Stimulated activated CD8-positive, alpha-beta memory T cell treated with anti-CD3 and anti-CD28 coated beads, Interleukin-2, amount 100 ng/mL, for 1 hour (primary cell): Measurements from ENCODE around the gene LKAAEAR1.

Experiments
- DNase-seq, 2 donors: peaks; one replicate each; pipeline ENCODE4 v3.0.0-alpha.2; 2020; ENCODE audit warnings: low read depth in 2 of 2

Gene LKAAEAR1

DNA sequence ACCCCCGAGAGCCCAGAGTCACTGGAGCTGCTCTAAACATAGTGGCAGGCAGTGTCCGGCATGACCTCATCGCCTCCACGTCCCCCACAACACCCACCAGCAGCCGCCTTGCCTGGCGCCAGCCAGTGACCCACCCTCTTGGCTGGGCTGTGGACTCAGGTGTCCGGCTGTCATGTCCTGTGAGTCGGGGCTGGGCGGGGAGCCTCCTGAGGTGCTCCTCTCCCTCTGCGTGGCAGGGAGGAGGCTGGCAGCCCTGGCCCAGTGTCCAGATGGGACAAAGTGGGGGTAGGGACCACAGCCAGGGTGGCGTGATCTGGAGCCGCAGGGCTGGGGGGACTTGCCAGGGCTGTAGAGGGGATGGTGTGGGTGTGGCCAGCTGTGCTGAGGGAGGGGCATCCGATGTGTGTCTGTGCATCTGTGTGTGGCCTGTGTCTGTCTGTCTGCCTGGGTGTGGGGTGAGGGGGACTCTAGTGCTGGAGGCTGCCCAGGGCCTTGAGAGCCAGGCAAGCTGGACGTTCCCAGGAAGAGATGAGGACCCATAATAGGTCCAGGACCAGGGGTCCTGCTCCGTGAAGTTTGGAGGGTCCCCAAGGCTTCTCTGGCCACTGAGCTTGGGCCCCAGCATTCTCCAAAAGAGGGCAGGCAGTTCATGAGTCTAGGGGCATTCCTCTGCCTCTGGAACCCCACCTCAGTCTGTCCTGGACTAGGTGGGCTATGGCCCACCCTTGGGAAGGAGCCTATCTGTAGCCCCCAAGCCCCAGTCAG, 32.5 kb downstream of the LKAAEAR1 start:
- DNase-seq, result no peak

DNA sequence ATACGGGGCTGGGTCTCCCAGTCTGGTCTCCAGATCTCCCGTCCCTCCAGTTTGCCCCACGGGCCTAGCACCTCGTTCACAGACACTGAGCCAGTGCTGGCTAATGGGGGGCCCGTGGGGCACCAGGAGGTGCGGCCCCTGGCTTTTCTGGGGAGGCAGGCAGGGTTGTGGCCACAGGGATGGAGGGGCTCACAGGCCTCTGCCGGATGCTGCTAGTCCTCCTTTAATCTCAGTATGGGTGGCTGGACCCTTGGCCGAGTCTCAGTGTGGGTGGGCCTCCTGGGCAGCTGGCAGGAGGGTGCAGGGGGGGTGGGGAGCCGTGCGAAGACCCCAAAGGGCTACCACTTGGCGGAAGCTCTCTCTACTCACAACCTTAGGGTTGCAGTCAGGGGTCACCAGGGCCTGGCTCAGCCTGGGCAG, 33.2 kb downstream of the LKAAEAR1 start:
- DNase-seq, result no peak

DNA sequence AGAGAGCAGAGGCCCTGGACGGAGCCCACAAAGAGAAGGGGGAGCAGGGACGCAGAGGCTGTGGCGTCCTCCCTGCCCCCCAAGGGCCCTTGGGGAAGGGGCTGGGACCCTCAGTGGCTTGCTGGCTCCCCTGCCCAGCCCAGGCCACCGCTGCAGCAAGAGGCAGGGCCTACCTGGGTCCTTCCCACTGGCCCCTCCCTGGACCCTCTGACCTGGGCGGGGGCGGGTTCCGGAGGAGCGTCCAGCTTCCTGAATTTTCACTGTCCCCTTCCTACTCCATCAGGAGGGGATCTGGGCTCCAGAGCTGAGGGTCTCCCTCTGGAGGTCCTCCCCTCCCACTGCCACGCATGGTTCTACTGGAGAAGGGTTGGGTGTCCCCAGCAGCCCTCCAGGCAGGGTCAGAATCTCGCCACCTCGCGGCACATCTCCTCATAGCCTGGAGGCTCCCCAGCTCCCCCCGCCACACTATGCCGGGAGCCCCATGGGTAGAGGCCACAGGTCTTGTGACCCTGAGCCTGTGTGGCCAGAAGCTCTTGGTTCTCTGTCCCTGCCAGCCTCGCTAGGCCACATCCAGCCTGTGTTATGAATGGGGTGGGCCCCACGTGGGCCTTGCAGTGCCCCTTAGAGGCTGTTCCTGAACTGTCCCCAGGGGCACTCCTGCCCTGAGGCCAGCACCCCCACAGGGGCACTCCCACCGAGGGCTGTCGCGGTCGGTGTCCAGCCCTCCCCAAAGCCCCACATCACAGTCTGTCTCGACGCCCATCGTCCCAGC, 33.8 kb downstream of the LKAAEAR1 start:
- DNase-seq, result no peak

DNA sequence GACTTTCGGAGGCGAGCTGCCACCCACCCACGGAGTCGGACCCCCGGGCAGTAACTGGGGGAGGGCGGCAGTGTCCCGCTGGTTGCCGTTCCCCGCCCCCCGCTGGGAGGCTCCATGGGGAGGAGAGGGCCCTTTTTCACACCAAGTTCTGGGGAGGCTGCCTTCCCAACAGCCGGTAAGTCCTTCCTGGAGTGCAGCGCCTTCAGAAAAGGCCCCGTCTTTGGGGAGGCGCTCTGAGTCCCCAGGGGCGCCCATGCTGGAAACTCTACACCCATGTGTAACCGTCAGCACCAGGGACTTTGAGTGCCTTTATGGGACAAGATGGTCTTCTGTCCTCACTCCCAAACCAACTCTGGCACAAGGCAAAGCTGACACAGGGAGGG, 34.3 kb downstream of the LKAAEAR1 start:
- no peak for DNase-seq

DNA sequence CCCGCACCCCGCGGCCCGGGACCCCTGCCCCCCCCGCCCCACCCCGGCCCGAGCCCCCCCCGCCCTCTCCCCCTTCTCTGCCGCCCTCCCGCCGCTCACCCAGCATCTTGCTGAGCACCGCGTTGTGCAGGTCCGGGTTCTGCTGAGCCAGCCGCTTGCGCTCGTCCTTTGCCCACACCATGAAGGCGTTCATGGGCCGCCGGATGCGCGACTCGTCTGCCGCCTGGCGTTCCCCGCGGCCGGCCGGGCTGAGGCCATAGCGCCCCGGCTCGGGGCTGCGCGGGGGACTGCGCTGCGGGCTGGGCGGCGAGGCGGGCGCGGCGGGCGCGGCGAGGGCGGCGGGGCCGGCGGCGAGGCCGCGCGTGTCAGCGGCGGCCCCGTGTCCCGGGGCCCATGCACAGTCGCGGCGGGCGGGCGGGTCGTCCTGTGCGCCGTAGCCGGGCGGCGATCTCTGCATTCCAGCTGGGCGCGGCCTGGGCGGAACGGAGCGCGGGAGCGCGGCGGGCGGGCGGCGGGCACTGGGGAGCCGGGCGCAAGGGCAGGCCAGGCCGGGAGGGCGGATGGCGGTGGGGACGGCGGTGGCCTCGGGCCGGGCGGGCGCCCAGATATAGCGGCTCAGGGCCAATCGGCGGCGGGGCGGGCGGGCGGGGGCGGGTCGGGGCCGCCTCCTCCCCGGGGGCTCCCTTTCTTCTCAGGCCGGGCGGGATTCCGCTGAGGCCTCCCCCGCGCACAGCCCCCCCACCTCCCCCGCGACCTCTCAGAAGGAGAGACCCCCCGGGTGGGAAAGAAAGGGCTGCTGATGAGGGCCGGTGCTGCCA, 34.9 kb downstream of the LKAAEAR1 start, which contains the start of gene SOX18:
TSS of gene SOX18 (minus strand) at position 580 of the 818 bp plus-strand sequence. CDS start at position 457, 123 bp downstream.
- no peak for DNase-seq

DNA sequence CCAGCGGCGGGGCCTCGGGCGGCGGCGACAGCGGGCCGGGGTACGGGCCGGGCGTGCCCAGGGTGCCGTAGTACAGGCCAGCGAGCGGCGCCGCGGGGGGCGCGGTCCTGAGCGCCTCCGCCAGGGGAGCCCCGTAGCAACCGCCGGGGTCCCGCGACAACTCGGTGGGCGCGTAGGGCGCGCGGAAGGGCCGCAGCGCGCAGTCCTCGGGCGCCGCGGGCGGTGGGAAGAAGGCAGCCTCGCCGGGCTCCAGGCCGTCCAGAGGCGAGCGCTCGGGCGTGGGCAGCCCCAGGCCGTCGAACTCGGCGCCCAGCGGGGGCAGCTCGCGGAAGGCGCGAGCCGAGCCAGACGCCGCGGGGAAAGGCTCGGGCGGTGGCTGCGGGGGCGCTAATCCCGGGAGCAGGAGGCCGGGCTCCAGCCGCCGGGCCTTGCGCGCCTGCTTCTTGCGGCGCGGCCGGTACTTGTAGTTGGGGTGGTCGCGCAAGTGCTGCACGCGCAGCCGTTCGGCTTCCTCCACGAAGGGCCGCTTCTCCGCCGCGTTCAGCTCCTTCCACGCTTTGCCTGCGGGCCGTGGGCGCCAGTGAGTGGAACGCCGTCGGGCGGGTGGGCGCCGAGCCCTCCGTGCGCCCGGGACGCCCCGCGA, 35.7 kb downstream of the LKAAEAR1 start:
- no peak for DNase-seq

DNA sequence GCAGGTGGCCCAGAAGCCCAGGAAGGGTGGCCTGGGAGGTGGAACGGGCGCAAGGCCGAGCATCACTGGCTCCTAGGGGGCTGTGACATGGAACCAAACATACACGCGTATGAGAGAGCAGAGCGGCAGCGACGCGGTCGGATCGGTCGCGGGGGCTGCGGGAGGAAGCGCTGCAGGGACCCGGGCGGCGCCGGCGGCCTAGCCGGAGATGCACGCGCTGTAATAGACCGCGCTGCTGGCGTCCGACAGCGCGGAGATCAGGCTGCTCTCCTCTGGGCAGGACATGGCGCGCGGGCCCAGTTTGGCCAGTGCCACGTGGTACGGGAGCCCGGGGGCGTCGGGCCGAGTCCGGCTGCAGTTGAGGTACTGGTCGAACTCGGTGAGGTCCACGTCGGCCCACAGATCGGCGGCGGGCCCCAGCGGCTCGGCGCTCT, 36.2 kb downstream of the LKAAEAR1 start:
- no peak for DNase-seq

DNA sequence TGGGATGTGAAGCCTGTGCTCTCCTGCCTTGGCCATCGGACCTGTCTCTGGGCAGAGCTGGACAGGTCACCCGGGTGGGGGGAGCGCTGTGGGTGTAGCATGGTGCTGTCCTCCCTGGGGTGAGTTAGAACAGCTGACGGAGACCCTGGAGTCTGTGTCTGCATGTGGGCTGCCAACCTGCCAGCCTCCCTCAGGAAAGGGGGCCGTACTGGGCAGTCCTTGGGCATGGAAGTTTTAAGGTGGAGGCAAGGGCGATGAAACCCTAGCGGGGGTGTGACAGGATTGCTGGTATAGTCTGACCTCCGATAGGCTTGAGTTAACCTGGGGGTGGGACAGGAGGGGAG, 37.2 kb downstream of the LKAAEAR1 start:
- DNase-seq, result no peak

DNA sequence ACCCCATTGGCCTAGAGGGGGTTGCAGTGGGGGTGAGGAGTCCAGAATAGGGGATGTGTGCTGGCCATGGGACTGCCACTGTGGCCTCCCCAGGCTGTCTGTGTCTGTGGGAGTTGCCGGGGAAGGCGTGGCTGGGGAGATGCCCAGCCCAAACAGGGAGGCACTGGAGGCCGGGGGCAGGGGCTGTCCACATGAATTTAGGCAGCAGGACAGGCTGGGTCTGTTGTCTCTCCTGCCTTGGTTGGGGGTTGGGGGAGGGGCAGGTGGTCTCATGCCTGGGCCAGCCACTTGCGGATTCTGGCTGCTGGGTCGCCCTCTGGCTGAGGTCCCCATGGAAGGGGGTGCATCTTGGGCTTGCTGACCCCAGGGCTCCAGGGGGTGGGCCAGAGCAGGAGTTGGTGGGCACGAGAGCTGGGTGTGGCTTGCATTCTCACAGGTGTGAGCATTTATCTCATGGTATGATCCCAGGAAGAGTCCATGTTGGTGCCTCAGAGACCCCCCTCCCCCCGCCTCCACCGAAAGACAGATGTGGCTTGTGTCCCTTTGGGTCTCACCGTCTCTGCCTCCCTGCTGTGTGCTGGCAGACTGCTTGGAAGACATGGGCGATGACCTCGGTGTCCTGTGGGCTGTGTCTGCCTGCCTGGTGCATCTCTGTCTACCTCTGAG, 38.7 kb downstream of the LKAAEAR1 start:
- no peak for DNase-seq

DNA sequence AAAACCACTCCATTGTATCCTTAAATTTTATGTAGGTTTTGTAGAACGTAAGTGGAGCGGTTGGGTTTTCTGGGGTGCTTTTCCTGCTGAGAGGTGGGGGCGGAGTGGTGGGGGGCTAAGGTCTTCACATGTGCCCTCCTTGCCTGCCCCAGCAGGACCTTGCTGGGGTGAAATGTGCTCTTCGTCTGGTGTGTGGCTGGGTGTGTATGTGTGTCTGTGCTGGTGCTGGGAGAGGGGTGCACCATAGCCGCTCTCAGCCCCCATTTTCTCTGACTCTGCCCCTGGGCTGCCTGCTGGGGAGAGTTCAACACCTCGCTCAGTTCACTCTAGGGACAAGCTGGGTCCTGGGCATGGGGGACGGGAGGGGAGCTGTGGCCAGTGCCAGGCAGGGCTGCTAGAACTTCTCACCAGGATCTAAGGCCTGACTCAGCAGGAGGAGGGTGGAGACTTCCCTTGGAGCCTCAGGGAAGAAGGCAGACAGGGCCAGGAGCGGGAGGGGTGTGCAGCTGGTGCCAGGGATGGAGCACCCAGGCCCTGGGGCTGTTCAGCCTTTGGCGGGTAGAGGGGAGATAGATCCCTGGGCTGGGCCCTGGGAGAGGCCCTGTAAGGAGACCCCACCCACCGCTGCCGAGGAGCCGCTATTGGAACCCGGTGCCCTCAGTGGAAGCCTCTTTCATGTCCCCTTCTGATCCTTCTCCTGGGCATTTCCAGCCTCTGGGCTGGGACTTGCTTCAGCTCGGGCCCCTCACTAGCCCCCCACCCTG, 39.5 kb downstream of the LKAAEAR1 start:
- no peak for DNase-seq

DNA sequence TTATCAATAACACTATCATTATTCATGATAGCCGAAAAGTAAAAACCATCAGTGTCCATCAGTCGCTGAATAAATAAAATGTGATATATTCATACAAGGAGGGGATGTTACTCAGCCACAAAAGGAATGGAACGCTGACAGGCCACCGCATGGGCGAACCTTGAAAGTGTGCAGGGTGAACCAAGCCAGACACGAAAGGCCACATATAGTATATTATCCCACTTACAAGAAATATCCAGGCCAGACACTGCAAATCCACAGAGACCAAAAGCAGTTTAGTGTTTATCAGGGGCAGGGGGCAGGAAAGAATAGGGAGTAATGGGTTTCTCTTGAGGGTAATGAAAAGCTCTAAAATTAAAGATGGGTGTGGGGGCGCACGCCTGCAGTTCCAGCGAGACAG, 40.4 kb downstream of the LKAAEAR1 start:
- no peak for DNase-seq

DNA sequence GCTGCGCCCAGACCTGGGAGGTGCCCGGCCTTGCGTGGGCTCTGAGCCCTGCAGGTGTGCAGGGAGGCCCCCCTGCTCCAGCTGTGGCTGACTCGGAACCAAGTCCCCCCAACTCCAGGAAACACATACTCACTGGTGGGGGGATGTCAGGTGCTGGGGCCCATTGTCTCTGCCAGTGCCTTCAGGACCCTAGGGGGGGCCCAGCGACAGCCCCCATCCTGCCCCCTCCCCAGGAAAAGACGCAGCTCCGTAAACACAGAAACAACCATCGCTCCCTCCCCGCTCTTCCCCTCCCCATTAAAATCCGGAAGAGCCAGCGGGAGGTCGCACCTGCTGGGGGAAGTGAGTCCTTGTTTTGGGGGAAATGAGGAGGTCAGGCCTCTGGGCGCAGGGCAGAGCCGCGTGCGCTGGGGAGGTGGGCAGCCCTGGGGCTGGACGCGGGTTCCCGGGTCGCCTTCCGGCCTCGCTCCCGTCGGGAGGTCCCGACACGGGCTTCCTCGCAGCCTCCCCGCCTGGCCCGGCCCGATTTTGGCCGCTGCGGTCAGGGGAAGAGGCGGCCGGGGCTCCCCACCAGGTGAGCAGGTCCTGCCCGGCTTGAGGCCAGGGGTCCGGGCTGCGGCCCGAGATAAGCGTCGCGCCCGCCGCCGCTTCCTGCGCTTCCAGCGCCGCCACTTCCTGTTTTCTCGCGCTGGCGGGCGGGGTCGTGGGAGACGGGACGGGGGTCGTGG, 42.0 kb downstream of the LKAAEAR1 start:
- DNase-seq, result no peak

DNA sequence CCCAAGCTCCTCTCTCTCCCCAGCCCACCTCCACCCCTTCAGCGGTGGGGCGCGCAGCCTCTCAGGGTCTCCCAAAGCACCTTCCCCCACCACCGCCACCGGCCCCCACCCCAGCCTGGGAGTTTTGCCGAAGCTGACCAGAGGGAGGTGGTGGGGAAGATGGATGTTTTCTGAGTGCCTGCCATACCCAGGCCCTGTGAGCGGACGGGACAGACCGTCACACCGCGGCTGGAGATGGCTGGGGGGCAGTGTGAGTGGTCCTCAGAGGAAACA, 42.5 kb downstream of the LKAAEAR1 start:
- DNase-seq, result no peak

DNA sequence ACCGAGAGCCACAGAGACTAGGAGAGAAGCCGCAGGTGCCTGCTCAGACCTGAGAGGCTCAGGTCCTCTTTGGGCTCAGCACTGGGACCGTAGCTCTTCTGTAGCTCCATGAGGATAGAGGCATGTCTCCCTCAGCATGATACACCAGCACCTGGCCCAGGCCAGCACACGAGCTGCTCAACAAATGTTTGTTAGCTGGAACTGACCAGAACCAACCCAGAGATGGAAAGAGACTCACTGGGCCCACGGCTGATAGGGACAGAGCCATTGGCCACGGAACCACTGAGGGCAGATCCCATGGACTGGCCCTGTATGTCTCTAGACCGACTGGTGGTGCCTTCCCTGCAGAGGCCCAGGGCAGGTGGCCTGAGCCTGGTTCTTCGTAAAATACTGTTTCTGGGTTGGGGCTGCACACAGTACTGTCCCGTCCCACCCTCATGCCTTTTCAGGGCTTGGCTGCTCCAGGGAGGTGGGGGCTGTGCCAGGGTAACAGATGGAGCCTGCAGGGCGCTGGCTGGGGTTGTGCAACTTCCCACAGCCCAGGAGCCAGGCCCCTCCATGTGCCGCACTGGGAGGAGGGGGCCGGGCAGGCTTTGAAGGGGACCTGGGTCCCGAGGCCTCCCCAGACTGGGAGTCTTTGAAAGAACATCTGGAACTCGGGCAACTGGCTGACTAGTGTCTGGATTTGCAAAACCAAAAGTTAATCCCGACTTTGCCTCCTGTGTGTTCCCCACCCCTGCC, 43.0 kb downstream of the LKAAEAR1 start:
- no peak for DNase-seq

DNA sequence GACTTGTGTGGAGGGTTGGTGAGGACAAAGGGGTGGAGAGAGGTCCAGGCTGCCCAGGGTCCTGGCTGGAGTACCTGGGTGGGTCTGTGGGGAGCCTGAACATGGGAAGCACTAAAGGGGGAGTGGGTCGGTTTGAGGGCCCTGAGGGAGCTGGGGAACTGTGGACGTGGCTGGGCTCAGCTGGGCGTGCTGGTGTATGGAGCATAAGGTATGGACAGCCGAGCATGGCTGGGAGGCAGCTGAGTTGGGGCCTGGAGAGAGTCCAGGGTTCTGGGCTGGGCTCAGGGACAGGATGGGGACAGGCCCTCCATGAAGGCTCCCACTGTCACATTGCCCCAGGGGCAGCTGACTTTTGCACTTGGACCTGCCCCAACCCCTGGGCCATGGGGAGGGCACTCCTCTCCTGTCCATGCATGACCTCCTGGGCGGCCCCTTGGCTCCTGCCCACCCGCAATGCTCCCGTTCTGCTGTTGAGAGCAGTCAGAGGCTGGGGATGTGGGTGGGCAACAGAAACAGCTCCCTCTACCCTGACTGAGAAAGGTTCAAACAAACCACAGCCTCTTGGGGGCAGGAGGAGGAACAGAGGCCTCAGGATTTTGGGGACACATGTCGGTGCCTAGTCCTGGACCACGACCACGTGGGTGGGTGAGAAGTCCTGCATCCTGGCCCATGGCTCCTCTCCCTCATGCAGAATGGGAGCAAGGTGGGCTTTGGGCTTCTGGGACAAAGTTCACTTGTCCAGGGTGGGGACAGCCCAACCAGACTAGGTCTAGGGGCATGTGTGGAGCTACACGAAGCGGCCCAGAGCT, 43.8 kb downstream of the LKAAEAR1 start:
- no peak for DNase-seq

DNA sequence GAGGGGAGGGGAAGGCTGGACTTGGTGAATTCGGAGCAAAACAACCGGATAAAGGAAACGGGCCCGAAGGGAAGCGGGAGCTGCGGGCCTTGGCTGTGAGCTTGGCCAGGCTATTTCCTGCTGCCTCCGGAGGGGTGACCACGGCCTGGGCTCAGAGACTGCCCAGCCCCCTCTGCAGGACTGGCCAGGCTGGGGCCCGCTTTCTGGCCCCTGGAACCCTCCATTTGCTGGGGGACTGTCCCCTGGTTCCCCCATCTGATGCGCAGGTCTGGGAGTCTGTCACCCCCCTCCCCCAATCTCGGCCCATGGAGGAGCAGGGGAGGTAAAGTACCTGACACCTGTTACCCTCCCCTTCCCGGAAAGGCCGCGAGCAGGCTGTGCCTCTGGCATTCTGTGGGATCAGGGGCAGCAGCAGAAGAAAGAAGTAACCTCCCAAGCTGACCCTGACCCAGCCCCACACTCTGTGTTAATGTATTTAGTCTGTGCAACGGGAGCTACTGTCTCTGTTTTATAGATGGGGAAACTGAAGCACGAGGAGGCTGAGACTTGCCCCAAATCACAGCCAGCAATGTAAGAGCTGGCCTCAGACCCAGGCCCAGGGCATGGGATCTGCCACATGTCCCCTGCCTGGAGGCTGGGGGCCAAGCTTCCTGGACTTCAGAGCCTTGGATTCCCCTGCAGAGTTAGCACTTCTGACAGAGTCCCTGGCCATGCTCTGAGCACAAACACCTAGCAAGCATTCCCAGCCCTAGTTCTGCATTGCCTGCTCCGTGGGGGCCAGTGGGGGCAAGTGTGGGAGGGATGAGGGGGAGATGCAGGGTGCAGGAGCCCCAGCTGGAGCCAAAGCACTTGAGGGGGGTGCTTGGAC, 44.7 kb downstream of the LKAAEAR1 start:
- DNase-seq, result no peak

DNA sequence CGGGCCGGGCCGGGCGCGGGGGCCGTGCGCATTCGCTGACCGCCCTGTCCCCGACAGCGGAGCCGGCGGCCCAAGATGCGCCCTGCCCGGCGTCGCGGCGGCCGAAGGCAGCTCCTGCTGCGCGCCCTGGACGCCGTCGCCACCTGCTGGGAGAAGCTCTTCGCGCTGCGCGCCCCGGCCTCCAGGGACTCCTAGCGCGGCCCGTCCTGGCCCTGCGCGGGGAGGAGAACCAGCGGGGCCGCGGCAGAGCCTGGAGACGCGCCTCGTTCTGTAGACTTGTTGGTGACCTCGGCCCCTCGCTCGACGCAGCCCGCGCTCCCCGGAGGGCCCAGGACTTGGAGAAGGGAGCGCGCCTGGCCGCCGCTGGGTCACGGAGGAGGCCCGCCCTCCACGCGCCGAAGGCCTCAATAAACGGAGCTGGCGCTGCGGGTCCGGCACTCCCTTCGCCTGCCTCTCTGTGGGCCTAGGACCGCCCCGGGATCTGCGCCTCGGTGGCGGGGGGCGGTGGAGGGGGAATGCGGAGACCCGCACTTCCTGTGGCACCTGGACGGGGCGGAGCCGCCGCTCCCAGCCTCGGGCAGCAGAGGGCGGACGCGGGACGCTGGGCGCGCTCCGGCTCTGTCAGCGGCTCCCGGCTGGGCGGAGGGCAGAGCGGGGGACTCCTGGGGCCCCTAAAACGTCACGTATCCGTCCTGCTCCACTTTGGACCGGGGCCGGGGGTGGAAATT, 45.5 kb downstream of the LKAAEAR1 start:
- DNase-seq, result peak; percentile 58
